A673 (cell line): ENCODE results near the gene MYLK.

Source experiments
- EZH2 ChIP-seq: fragments of 200-600 bp; sonication (generic); IDR thresholded peaks from 2 replicates; pipeline ENCODE4 v1.6.1; 2017; ENCODE audit warnings: borderline replicate concordance, low read depth, mild to moderate bottlenecking, mixed read lengths, antibody characterized with exemption, low read length; ENCODE audit not compliant: poor library complexity, severe bottlenecking
- TF ChIP-seq, protein P1 (sequence below): fragments of 300-800, 200-600 bp; sonication (generic); conservative IDR thresholded peaks from 2 replicates; pipeline ENCODE4 v1.5.1; 2017; ENCODE audit warnings: low read depth, mild to moderate bottlenecking, antibody characterized with exemption, low read length, moderate library complexity, mixed read lengths

DNA sequence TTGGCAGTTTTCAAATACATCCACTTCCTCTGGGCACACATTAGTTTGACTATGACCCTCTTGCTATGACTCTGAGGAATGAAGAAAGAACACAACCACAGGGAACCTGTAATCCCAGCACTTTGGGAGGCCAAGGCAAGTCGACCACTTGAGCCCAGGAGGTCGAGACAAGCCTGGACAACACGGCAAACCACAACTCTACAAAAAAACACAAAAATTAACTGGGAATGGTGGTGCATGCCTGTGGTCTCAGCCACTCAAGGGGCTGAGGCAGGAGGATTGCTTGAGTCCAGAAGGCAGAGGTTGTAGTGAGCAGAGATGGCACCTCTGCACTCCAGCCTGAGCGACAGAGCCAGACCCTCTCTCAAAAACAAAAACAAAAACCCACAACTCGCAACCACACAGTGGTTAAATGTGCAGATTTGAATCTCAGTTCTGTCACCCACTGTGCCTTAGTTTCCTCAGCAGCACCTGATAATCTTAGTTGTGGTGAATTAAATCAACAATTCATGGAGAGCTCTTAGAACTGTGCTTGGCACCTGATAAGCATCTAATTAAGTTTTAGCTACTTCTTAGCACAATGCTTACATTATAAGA lies 65.7 kb downstream of the MYLK start:
- TF ChIP-seq, protein P1, sequence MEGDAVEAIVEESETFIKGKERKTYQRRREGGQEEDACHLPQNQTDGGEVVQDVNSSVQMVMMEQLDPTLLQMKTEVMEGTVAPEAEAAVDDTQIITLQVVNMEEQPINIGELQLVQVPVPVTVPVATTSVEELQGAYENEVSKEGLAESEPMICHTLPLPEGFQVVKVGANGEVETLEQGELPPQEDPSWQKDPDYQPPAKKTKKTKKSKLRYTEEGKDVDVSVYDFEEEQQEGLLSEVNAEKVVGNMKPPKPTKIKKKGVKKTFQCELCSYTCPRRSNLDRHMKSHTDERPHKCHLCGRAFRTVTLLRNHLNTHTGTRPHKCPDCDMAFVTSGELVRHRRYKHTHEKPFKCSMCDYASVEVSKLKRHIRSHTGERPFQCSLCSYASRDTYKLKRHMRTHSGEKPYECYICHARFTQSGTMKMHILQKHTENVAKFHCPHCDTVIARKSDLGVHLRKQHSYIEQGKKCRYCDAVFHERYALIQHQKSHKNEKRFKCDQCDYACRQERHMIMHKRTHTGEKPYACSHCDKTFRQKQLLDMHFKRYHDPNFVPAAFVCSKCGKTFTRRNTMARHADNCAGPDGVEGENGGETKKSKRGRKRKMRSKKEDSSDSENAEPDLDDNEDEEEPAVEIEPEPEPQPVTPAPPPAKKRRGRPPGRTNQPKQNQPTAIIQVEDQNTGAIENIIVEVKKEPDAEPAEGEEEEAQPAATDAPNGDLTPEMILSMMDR = no peak
- no peak for TF ChIP-seq EZH2
